Measurements from ENCODE around the gene EDN2.

- TF ChIP-seq CTCF (IDR thresholded peaks at IDR 0.05) (no peak), POLR2A (IDR thresholded peaks at IDR 0.05) (no peak)
Measured at GRCh38 chr1:41515131-41515678, 30.7 kb upstream of the EDN2 start.
